CD4-positive, alpha-beta T cell treated with Interleukin-17A for 4 hours (primary cell): ENCODE data around the gene CLDN12.
"Not testable (repeated sequence)": the region's sequence is repeated elsewhere in the genome, so short reads cannot be mapped to it uniquely, and the experiment has no call there.

ENCODE experiments used
- DNase-seq: peaks from one replicate; pipeline ENCODE4 v3.0.0-alpha.2; 2020; ENCODE audit warnings: mixed read lengths

Gene CLDN12

GRCh38 chr7:90445633-90446032 lies 42.4 kb downstream of the CLDN12 start:
- DNase-seq, result no peak

GRCh38 chr7:90446137-90446899 lies 43.1 kb downstream of the CLDN12 start:
- no peak for DNase-seq

DNA sequence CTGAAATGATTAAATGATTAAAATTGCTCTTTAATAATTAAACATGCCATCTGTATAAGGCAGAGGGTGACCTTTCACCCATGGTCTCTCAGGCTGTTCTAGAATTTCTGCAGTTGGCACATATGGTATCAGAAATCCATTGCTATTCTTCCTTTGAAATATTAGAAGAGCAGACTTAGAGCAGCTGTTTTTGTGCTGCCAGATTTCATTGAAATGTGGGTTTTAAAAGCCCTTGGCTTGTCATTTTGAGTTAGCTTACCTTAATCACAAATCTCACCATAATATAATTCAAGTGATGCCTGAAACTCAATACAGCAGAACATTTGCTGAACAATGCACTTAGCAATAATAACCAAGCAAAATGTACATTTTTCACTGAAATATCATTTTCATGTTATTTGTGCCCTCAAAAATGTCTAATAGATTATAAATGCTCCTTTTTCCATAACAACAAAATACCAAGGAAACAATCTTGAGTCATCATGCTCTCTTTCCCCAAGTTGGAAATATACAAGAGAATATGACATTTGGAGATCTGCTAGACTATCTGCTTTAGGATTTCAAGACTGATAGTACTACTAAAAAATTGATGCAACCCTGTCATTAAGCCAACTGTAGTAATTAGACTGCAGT lies 50.1 kb downstream of the CLDN12 start:
- no peak for DNase-seq

- no peak for DNase-seq
Observed at GRCh38 chr7:90453931-90454330, 50.7 kb downstream of the CLDN12 start.

GRCh38 chr7:90455163-90456030 lies 52.1 kb downstream of the CLDN12 start:
- DNase-seq, result no peak

DNA sequence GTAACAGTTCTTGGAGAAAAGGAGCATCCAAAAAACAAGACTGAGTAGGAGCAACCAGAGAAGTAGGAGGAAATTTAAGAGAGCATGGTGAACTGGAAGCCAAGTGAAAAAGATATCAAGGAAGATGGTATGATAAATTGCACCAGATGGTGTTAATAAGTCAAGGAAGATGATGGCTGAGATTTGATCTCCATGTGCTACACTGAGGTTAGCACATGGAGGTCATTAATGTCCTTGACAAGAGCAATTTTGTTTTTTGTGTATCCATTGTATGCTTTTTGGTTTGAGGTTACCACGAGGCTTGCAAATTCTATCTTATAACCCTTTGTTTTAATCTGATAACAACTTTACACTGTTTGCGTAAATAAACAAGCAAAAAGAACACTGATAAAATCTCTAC lies 54.8 kb downstream of the CLDN12 start:
- DNase-seq, result no peak

GRCh38 chr7:90459888-90460287 lies 56.6 kb downstream of the CLDN12 start:
- DNase-seq, result no peak

GRCh38 chr7:90461219-90461618 lies 58.0 kb downstream of the CLDN12 start:
- no peak for DNase-seq

DNA sequence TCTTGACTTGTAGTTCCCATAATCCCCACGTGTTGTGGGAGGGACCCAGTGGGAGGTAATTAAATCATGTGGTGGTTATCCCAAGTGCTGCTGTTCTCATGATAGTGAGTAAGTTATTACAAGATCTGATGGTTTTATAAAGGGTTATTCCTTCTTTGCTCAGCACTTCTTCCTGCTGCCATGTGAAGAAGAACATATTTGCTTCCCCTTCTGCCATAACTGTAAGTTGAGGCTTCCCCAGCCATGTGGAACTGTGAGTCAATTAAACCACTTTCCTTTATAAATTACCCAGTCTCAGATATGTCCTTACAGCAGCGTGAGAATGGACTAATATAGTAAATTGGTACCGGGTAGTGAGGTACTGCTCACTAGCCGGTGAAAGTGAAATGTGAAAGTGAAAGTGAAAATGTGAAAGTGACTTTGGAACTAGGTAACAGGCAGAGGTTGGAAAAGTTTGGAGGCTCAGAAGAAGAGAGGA lies 59.9 kb downstream of the CLDN12 start:
- not testable (repeated sequence) for DNase-seq
